Ecto neural progenitor cell (in vitro differentiated cells): Measurements from ENCODE around the gene SATL1.
"Not testable (repeated sequence)": the region's sequence is repeated elsewhere in the genome, so short reads cannot be mapped to it uniquely, and the experiment has no call there.

Experiments used
- DNase-seq: peaks from one replicate; pipeline ENCODE4 v3.0.0-alpha.2; 2018; ENCODE audit warnings: low spot score

The SATL1 gene

GRCh38 chrX:85108165-85108564, 135.4 kb downstream of the SATL1 start:
- DNase-seq, result no peak

GRCh38 chrX:85107407-85107806, 136.2 kb downstream of the SATL1 start:
- DNase-seq, result no peak

- DNase-seq, result no peak
These were observed 154.2 kb downstream of the SATL1 start for GRCh38 chrX:85089321-85089840.

- no peak for DNase-seq
These were observed 158.7 kb downstream of the SATL1 start for GRCh38 chrX:85084770-85085393.

- DNase-seq, result not testable (repeated sequence)
These were observed 166.3 kb downstream of the SATL1 start for GRCh38 chrX:85077247-85077646.

- no peak for DNase-seq
These were observed 177.9 kb downstream of the SATL1 start for GRCh38 chrX:85065512-85066198.

GRCh38 chrX:85052636-85053343, 190.8 kb downstream of the SATL1 start:
- no peak for DNase-seq

GRCh38 chrX:85052205-85052604, 191.4 kb downstream of the SATL1 start:
- no peak for DNase-seq

- no peak for DNase-seq
These were observed 192.0 kb downstream of the SATL1 start for GRCh38 chrX:85051627-85052026.
